Measurements from ENCODE around the gene MGP.
A peak's percentile ranks its signal among the peaks of the same experiment; 100 is the strongest.

The MGP gene

GRCh38 chr12:14860490-14860889, 25.2 kb downstream of the MGP start:
- DNase-seq (ENCODE audit: low read depth, low spot score) = no peak

GRCh38 chr12:14858513-14858912, 27.1 kb downstream of the MGP start:
- no peak for DNase-seq (ENCODE audit: low read depth, low spot score)

DNA sequence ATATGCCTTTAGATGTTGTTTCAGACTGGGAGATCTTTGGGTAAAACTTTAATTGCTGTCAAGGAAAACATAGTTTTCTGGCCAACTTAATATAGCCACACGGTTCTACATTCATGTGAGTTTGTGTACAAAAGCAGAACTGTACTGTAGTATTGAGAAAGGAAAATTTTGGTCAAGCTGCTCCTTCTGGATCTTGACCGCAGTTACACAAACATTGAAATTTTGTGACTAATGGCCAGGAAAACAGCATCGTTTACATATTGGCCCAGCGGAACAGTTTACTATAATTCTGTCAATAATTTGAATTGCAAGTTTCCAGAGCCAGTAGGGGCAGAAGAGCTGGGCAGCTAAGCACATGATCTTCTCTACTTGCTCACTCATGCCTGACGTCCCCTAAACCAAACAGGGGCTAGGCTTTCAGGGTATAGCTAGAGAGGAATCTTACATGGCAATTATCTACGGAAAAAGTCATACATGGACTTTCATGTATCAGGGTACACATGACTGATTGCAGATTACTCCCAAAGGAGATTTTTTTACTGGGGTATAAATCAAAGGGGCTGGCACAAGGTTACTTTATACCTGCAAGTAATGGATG, 31.0 kb downstream of the MGP start:
- no peak for DNase-seq (ENCODE audit: low read depth, low spot score)

GRCh38 chr12:14853961-14854360, 31.7 kb downstream of the MGP start:
- no peak for DNase-seq (ENCODE audit: low read depth, low spot score)

GRCh38 chr12:14852880-14853279, 32.8 kb downstream of the MGP start:
- DNase-seq (ENCODE audit: low read depth, low spot score) = no peak

DNA sequence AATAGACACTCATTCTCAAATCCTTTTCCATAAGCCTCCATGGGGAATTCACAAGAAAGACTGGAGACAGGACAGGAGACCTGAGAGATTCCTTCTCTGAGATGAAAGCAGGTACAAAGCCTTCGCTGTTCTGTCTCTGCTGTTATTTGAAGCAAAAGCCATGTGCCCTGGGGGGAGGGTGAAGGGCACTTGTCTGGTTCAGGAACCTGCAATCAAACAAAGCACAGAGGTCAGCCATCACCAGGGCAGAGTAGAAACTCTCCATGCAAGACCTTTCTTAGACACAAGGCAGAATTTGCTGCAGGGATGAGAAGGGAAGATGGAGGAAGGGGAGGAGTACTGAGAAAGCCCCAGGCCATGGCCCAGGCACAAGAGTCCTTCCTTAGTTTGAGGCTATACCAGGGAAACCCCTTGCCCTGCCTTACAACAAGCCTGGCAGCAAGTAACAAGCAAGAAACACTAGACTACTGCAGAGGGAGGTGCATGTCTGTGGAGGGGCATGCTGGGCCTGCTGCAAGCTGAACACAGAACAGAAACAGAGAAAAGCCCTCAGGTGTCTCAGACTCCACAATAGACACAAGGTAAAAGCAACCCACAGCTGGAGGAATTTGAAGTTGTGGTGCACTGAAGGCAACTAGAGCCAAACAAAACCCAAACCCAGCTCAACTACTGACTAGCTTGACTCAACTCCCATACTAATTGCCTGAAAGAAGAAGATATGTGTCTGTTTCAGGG, 34.6 kb downstream of the MGP start:
- DNase-seq (ENCODE audit: low read depth, low spot score) = no peak

DNA sequence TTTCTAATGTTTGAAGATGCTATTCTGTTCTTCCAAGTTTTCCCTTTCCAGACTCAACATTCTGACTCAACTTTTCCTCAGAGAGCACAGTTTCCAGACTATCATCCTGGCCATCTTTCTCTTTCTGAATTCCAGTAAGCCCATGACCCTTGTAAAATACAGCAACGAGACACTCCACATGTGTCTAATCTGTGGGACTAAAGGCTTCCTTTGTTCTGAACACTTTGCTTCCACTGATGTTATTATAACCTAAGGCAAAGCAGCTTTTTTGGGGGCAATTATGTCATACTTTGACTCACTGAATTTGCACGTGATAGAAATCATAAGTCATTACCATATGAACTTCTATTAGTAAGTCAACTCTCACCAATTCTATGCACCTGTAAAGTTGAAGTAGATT, 36.0 kb downstream of the MGP start:
- DNase-seq (ENCODE audit: low read depth, low spot score) = no peak

GRCh38 chr12:14846876-14847580, 38.6 kb downstream of the MGP start:
- DNase-seq (ENCODE audit: low read depth, low spot score) = no peak

GRCh38 chr12:14846042-14846587, 39.5 kb downstream of the MGP start:
- DNase-seq (ENCODE audit: low read depth, low spot score) = no peak

GRCh38 chr12:14845350-14845750, 40.3 kb downstream of the MGP start:
- peak; percentile 45 for DNase-seq (ENCODE audit: low read depth, low spot score)

GRCh38 chr12:14844401-14844800, 41.3 kb downstream of the MGP start:
- DNase-seq (ENCODE audit: low read depth, low spot score) = no peak

DNA sequence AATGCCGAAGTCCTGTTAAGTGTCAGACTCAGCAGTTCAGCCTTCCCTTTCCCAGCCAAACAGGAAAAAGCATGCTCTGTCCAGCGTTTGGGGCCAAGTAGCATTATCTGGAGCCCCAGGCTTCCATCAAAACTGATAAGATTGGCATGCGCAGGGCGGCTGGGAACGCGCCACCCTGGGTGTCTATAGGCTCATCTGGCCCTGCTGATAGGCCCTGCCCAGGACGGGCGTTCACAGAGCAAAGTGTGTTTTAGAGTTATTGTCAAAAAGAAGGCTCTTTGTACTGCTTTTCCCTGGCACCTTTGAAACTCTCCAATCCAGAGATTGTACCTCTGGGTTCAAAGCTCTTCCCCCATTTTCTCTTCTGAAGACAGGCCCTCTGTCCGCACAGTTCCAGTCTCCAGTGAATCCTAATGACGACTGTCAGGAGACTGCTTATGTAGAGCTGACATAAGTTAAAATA, 42.2 kb downstream of the MGP start, which contains the start of gene ART4:
Gene ART4, minus strand, starts transcription at position 102 of the 463 bp plus-strand sequence. CDS start 413 bp downstream, outside the sequence.
- no peak for DNase-seq (ENCODE audit: low read depth, low spot score)

DNA sequence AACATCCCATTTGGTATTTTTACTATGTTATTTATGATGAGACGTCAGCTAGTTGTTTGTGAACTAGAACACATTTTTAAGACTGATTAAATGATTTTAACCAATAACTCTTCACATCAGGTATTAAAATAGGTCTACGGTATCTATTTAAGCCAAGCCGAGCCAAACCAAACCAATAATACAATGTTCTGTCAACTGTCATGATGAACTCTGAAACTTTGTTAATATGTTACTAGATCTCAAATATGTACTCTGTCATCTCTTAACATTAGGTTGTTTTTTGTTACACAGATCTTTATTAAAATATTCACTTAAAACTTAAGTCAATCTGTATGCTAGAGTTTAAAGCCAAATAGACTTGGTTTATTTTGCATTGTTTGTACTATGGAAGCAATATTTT, 43.3 kb downstream of the MGP start:
- no peak for DNase-seq (ENCODE audit: low read depth, low spot score)

DNA sequence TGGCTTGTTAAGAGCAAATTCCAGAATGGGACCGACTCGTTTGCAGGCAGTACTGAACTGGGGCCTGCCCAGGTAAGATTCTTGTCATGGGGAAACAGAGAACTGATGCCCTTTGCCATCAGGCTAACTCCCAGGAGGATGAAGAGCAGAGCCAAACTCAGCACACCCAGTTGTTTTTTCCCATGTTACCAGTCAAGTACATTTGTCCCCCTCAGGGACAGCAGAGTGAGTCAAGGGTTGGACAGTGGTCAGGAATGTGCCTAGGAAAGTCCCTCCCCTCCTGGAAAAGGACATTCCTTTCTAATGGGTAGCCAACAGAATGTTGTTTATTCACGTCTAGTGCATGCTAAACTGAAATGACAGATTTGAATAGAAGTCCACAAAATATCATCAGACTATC, 43.9 kb downstream of the MGP start:
- DNase-seq (ENCODE audit: low read depth, low spot score) = no peak

- DNase-seq (ENCODE audit: low read depth, low spot score) = no peak
These were observed 45.0 kb downstream of the MGP start for GRCh38 chr12:14840616-14841015.

GRCh38 chr12:14839262-14839661, 46.4 kb downstream of the MGP start:
- no peak for DNase-seq (ENCODE audit: low read depth, low spot score)

DNA sequence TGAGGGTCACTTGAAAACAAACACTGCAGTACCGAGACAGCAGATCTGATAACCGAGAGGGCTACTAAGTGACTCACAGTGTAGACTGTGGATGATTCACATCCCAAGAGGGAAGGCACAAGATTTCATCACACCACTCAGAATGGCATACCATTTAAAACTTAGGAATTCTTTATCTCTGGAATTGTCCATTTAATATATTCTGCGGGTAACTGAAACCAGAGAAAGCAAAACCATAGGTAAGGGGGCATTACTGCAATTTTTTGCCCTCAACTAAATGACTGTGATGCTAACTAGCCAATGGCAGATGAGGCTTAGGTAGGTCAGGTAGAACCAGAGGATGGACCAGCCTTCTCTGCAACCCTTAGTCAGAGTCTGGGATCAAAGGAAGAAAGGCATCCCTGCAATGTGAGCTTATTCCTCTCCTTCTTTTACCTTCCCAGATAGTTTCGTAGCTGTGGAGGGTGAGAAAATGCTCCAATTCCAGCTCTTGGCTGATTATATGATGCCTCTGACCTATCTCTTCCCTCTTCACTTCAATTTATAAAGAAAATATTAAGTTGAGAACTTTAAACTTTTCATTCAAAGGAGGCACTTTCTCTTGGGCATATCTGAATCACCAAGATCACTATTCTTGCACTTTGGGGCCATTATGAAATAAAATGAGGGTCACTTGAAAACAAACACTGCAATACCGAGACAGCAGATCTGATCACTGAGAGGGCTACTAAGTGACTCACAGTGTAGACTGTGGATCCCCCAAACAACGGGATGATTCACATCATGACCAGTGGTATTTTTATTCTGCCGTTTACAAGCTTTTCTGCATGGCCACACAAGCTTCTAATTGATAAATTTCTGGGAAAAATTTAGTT, 49.1 kb downstream of the MGP start:
- no peak for DNase-seq (ENCODE audit: low read depth, low spot score)

DNA sequence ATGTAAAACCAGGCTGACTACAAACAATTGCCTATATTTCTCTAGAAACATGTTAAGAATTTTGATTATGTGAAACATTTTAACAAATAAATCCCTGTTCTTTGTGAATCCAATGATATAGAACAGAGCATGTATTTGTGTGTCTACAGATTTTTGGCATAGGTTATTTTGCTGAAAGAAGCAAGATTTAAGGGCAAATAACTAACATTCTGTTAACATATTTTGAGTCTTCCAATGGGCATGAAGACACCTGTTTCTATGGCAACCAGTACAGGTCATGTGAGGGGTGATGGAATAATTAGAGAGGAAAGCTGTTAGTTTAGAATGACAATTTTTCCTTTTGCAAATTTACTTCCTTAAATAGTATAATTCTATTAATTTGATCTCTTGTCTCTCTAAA, 51.1 kb downstream of the MGP start:
- no peak for DNase-seq (ENCODE audit: low read depth, low spot score)

DNA sequence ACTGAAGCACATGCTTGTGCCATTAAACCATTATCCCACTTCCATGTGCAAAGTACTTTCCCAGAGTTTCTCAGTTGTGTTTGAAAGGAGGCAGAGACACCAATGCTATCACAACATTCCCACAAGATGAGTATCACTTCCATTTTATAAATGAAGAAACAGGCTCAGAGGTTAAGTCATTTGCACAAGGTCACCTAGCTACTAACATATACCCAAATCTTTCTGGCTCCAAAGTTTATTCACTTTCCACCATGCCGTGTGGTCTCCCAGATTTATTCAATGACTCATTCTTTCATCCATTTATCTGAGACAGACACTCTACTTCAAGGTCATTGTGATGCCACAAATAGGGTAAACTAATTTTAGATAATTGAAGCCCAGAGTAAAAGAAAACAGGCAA, 51.7 kb downstream of the MGP start:
- DNase-seq (ENCODE audit: low read depth, low spot score) = no peak

DNA sequence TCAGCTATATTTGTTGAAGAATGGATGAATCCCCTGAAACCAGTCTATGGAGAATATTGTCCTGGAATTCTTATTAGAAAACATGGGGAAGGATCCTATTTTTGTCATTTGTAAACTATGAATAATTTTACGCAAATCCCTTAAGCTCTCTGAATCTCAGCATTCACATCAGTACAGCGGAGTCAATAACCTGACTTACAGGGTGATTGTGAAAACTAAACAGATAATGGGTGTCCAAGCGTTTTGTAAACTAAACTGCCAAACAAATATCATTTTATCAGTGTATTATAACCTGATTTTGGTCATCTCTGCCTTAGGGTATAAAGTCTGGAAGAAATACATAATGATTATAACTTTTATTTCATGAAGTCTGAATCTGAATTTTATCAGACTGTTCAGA, 52.3 kb downstream of the MGP start:
- DNase-seq (ENCODE audit: low read depth, low spot score) = no peak
